ENCODE data around the gene POFUT1.

- TF ChIP-seq POLR2AphosphoS5 (IDR thresholded peaks at IDR 0.05) (no peak), CTCF (IDR thresholded peaks at IDR 0.05) (no peak), EP300 (IDR thresholded peaks at IDR 0.05) (no peak), POLR2A (IDR thresholded peaks at IDR 0.05) (no peak)
These were observed 687 bp upstream of the POFUT1 start for GRCh38 chr20:32206760-32207625.

Data from gastroesophageal sphincter (tissue), 3 donors.